Measurements from ENCODE around the gene NUCB2.
A peak's percentile ranks its signal among the peaks of the same experiment; 100 is the strongest.

Gene NUCB2

DNA sequence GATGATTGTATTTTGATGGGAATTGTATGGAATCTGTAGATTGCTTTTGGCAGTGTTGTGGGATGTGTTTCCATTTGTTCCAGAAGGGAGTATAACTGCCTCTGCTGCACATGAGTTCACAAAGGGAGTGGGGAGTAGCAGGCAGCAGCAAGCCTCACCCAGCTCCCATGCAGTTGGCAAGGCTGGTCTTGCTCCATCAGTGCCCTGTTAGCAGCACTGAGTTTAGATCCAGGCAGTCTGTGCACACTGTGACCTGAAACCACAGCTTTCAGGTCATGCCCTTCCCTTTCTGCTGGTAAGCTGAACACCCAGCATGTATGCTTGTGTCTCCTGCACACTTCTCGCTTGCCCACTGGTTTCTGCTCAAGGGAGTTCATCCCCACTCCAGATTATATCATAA is 3.7 kb upstream of the NUCB2 start:
- no peak for DNase-seq

DNA sequence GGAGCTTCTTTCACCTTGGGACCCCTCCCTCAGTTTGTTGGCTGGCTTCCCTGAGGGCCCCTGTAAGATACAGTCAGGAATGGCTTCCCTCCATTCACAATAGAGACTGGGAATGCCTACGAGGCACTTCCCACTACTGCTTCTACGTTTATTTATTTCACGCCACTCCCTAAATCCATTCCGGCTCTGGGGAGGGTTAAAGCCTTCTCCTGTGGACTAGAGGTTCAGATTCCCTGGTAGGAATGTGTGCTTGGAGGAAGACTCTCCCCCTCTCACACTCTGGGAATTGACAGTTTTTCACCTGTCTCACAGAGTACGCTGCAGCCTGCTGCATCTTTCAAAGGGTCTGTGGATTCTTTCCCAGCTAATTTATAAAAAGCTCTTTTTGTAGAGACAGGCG is 3.3 kb upstream of the NUCB2 start:
- DNase-seq = no peak

DNA sequence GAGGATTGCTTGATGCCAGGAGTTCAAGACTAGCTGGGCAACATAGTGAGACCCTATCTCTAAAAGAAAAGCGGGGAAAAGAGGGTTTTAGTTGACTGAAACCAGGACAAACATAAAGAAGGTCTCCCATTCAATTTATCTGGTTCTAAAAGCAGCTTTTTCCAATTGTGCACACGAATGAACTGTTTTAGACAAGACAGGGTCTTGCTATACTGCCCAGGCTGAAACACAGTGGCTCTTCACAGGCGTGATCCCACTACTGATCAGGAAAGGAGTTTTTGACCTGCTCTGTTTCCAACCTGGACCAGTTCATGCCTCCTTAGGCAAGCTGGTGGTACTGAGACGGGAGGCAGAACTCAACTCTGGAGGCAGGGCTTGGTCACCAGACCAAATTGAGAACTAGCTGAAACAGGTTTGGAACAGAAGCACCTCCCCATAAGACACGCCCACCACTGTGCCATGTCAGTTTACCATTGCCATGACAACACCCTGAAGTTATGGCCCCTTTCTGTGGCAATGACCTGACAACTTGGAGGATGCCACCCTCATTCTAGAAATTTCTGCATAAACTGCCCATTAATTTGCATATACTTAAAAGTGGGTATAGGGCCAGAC is 2.8 kb upstream of the NUCB2 start:
- peak; percentile 18 to 50 for DNase-seq

DNA sequence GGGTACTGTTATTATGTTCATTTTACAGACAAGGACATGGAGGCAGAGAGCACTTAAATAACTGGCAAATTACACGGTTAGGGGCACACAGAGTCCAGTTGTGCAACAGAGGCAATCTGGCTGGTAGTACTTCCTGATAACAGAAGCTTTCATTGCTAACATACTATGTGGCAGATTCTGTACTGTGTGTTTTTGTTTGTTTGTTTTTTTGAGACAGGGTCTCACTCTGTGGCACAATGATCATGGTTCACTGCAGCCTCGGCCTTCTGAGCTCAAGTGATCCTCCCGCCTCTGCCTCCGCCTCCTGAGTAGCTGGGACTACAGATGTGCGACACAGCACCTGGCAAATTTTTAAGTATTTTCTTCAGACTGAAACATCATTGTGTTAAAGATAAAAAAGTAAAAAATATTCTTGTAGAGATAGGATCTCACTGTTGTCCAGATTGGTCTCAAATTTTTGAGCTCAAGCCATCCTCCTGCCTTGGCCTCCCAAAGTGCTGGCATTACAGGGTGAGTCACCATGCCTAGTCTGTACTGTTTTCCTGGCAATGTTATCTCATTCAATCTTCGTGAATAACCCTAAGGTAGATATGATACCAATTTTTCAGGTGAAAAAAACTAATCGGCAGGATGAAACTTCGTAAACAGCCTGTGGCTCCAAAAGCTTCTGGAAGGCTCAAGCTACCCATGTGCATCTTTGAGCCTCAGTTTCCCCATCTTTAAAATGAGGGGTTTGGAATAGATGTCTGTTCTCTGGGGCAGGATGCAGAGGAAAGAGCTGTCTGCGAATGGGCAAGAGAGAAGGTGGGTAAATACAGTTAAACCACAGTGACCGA is 921 bp upstream of the NUCB2 start:
- DNase-seq = no peak

DNA sequence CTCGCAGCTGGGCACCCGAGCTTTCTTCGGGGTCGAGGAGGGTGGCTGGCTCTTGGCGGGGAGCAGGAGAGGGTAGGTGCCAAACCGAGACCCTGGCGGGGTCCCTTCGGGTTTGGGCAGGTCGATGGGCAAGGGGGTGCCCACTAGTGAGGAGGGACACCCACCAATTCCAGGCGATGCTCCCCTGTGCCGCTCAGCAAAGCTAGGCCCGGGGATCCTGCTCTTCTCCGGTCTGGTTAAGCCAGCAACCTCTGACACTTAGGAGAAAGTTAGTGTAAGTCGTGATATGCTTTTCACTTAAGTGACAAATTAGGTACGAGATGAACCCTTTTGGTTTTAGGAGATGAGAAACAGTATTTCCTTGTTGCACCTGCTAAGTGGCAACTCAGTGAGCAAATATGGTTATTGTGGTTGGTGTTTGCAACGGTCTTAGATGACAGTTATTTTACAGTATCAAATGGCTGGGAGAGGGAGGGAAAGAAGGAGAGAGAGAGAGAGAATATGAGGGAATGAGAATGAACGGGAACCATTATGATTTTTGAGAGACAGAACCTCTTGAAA is 565 bp downstream of the NUCB2 start:
- peak in 1 of 2 donors; percentile 37 for DNase-seq

DNA sequence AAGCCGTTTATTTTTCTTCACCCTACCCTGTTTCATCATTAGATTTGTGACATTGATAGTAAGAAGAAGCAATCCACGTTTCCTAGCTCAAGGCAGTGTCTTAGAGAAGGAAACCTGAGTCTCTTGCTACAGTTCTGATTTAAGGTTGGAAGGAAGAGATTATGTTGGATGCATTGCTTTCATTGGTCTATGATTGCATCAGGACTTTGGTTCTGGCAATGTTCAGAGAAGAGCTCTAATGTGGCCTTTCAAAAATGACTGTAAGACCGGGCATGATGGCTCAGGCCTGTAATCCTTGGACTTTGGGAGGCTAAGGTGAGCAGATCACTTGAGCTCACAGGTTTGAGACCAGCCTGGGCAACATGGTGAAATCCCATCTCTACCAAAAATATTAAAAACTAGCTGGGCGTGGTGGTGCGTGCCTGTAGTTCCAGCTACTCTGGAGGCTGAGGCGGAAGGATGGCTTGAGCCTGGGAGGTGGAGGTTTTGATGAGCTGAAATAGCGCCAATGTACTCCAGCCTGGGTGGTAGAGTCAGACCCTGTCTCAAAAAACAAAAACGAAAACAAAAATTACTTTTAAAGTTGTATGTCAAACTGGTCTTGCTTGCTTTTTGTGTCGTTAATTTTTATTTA is 4.1 kb downstream of the NUCB2 start:
- DNase-seq = no peak

DNA sequence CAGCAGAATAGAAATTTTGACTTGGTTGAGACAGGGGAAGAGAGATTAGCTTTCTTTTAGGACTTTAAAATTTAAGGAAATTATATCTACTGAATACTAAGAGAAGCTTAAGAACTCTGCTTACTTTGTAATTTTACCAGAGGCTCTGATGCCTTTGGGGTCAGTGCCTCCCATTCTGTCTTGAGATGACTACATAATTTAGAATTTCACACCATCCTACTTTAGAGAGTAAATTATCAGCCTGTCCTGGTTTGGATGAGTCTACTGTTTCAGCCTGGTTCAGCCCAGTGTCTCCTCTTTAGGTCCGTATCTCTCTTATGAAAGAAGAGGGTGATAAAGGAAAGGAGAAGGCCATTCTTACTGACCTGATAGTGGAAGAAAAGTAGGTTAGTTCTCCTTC is 9.8 kb downstream of the NUCB2 start:
- DNase-seq = no peak

DNA sequence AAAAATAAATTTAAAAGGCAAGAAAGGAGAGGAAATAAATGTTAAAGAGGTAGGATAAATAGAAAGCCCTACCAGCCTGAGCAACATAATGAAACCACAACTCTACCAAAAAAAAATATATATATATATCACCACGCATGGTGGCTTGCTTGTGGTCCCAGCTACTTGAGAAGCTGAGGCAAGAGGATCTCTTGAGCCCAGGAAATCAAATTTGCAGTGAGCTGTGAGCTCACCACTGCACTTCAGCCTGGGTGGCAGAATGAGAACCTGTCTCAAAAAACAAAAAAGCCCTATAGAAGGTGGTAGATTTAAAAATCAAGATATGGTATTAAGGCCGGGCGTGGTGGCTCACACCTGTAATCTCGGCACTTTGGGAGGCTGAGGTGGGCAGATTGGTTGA is 10.5 kb downstream of the NUCB2 start:
- no peak for DNase-seq

DNA sequence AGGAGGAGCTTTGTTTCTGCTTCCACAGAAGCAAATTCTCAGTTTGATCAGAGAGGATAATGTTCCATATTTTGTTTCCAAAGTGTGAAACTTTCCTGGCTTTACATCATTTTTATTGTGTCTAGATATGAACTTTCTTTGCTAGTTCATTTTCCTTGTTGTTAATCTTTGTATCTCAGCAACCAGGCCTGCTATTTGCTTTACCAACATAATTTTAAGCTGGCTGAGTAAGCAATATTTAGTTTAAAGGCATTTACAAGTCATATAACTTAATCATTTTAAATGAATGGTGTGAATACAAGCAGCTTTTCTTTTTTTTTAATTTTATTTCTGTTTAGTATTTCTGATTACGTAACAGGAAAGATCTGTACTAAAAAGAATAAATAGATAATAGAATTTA is 15.2 kb downstream of the NUCB2 start:
- no peak for DNase-seq

DNA sequence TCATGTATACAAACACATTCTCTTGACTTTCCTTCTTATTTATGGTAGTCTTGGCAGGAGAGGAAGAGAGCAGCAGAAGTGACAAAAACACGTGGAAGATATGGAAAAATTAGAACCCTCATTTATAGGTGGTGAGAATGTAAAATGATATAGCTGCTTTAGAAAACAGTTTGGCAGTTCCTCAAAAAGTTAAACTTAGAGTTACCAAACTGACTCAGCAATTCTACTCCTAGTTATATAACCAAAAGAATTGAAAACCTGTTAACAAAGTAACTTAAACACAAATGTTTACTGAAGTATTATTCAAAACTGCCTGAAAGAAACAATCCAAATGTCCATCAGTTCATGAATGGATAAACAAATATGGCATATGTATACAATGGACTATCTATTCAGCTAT is 16.8 kb downstream of the NUCB2 start:
- DNase-seq = no peak

DNA sequence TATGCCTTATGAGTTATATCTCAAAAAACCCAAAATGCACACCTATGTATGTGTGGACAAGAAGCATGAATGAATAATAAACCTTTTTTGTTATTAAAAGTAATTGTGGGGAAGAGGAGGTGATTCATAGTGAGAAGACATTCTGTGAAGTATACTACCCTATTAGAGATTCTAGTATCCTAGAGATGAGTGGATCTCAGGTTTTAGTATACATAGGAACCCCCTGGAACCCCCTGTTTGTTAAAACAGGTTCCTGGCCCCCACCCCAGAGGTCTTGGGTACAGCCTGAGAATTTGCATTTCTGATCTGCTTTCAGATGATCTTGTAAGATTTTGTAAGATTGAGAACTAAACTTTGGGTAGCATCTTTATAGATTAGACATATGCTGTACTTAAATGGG is 17.5 kb downstream of the NUCB2 start:
- no peak for DNase-seq

DNA sequence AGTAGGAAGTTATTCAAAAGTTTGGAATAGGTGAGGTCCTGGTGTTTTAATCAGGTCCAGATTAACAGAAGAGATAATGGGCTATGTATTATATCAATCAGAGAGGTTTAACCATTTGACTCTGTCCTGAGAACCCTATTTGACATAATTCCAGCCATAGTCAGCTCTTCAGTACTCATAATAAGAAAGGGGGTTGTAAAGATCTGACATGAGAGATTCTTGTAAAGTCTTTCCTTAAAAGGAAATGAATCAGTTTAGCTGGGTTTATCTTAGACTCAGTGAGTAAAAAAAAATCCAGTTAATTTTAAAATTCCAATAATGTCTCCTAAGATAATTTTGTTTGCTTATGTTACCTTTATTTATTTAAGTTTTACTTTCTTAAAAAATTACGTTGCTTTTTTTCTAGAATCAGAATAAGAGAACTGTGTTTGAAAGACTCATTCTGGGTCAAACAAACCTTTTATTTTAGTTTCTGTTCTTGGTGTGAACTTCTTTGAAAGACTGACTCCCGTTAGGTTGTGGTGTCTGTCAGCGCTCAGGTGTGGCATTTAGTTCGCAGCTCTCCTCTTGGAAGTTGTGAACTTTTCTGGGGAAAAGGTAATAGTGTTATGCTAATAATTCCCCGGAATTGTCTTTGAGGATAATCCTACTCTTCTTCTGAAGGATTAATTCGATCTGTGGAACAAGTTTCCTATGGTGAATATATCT is 20.5 kb downstream of the NUCB2 start:
- DNase-seq = no peak

DNA sequence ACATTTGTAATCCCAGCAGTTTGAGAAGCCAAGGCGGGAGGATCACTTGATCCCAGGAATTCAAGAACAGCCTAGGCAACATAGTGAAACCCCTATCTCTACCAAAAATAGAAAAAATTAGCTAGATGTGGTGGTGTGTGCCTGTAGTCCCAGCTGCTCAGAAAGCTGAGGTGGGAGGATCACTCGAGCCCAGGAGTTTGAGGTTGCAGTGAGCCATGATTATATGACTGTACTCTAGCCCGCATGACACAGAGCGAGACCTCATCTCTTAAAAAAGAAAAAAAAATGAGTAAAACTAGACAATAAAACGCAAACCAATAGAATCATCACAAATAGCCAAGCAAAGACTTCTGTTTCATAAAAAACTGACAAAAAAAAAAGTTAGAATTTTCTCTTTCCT is 21.8 kb downstream of the NUCB2 start:
- DNase-seq = no peak

DNA sequence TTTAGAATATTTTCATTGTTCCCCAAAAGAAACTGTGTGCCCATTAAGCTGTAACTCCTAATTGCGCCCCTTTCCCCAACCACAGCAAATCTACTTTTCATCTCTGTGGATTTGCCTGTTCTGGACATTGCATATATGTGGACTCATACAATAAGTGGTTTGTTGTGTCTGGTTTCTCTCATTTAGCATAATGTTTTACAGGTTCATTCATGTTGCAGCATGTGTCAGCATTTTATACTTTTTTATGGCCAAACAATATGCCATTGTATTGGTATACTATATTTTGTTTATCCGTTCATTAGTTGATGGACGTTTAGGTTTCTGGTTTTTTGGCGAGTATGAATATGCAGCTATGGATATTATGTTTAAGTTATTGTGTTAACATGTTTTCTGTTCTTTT is 23.8 kb downstream of the NUCB2 start:
- no peak for DNase-seq

DNA sequence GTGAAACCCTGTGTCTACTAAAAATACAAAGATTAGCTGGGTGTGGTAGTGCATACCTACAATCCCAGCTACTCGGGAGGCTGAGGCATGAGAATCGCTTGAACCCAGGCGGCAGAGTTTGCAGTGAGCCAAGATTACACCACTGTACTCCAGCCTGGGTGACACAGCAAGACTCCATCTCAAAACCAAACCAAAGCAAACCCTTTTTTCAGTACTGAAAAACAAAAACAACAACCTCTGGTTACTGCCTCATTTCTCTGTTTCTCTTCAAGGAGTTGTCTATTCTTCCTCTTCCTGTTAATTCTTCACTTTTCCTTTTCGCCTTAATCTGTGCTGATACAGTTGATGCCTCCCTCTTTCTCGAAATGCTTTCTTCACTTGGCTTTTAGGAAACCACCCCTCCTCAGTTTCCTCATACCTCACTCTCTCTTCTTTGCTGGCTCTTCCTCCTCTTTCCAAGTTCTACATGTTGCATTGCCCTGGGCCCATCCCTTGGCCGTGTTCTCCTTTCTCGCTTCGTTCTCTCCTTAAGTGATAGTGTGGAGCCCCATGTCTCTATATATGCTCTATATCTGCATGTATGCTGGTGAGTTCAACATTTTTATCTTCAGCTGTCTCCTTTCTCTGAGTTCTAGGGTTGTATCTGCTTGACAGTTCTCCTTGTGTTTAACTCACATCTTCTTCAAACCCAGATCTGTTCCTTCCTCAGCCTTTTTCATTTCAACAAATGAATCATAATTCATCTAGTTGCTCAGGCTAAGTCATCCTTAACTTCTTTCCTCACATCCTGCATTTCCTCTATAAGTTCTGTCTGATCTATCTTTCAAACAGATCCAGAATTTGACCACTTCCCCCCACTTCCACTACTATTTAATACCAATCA is 37.1 kb downstream of the NUCB2 start:
- no peak for DNase-seq

DNA sequence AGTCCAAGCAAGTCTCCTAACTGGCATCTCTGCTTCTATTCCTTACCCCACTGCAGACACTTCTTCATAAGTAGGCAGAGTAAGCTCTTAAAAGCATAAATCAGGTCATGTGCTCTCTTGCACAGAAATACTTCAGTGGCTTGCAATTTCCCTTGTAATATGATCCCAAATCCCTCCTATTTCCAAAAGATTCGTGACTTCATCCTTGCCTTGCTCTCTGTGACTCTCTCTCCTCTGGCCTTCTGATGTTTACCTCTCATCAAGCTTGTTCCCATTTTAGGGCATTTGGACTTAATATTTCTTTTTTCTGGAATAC is 37.7 kb downstream of the NUCB2 start:
- DNase-seq = no peak

DNA sequence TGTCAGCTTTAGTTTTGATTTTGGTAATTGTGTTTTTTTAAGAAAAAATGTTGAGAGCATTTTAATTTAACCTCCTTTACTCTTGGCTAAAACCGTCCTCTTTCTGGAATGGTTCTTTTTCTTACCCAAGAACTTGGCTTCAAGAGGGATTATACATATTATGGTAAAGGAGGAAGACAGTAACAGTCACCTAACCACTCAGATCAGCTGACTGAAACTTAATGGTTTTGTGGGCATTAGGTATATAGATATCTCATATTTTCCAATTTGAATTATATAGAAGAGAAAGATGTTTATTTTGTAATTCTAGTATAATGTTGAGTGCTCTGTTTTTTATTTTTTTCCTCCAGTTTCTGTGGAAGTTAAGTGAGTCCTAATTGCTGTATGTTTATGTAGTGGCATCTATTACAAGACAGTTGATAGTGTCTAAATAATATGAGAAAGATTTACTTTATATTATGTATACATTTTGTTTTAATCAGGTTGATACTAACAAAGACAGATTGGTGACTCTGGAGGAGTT is 38.4 kb downstream of the NUCB2 start:
- no peak for DNase-seq

DNA sequence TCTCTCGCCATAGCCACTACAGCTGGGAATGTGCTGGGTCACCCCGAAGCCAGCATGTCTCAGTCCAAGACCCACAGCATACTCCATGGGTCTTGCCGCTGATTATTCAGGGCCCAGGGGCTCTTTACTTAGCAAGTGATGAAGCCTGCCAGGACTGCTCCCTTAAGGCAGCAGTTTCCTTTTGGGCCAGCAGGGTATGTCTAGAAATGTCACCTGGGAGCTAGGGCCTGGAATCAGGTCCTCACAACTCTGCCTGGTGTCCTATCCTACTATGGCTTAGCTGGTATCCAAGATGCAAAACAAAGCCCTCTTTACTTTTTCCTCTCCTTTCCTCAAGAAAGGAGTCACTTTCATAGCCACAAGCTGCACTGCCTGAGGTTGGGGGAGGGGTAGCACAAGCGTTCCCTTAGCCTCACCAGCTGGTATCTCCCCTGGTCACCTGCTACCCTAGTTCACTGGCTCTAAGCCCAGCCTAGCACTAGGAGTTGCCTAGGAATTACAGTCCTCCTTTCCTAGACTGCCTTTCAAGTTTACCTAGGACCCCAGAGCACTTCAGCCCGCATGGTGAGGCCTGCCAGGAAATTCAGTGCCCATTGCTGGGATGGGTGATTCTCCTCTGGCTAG is 52.4 kb downstream of the NUCB2 start:
- DNase-seq = no peak

DNA sequence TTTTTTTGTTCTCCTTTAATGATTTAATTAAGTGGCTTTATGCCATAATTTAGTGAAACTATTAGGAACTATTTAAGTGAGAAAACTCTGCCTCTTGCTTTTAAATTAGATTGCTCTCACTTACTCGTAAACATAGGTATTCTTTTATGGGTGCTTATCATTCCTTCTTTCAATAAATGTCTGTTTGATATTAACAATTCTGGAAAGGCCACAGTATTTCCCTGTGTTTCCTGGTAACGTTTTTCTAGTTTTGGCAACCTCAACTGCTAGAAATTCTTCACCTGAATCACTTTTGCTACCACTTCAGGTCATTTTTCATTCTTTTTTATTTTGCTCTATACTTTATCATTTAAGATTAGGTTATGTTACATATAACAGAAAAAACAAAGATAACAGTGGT is 55.1 kb downstream of the NUCB2 start:
- DNase-seq = no peak

DNA sequence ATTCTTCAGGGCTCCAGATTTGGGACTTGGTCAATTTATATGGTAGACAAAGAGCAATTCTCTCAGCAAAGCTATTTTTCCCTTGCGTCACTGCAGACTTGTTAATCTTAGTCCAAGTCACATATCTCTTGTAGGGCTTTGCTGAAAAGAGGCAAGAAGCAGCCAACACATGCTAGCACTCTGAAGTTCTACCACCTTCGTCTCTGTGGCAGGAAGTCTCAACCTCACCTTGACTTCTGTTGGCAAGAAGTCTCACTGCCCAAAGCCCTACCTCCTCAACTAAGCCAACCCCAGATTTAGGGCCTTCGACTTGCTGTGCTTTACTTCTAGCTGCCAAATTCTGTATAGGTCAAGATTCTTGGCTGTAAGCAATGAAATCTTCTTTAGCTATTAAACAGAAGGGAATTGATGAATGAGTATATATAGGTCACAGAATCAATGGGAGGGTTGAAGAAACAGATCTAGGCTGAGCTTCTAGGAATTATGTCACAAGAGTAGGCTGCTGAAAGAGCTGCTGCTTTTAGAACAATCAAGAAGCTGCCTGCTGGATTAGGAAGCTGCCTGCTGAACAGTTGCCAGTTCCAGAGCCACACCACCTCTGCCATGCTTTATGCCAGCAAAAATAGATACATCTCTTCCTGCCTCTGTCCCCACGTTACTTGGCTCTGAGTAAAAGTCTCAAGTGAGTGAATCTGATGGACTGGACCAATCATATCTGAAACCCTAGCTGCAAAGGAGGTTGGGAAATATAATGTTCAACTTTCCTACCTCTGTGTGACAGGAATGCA is 57.5 kb downstream of the NUCB2 start:
- DNase-seq = peak in 1 of 2 donors; percentile 12

DNA sequence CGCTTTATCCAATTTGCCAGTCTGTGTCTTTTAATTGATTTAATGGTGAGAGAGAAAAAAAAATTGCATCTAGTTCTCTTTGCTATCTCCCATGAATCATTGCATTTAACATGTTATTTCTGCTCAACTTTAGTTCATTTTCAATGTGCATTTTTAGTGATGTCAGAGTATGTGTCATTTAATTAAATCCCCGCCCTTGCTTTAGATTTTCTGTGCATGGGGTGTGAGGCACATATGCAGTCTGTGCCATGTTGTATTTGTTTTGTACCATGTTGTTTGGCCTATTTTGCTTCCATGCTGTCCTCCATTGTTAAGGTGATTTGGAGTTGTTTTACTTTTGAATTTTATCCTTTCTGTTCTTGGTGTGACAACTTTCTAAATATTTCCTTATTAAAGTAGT is 66.7 kb downstream of the NUCB2 start:
- DNase-seq = no peak
